ENCODE data around the gene ST7L.

Gene ST7L

GRCh38 chr1:112618114-112618720 is 724 bp downstream of the ST7L start:
- TF ChIP-seq, protein P1, sequence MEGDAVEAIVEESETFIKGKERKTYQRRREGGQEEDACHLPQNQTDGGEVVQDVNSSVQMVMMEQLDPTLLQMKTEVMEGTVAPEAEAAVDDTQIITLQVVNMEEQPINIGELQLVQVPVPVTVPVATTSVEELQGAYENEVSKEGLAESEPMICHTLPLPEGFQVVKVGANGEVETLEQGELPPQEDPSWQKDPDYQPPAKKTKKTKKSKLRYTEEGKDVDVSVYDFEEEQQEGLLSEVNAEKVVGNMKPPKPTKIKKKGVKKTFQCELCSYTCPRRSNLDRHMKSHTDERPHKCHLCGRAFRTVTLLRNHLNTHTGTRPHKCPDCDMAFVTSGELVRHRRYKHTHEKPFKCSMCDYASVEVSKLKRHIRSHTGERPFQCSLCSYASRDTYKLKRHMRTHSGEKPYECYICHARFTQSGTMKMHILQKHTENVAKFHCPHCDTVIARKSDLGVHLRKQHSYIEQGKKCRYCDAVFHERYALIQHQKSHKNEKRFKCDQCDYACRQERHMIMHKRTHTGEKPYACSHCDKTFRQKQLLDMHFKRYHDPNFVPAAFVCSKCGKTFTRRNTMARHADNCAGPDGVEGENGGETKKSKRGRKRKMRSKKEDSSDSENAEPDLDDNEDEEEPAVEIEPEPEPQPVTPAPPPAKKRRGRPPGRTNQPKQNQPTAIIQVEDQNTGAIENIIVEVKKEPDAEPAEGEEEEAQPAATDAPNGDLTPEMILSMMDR (IDR thresholded peaks at IDR 0.05; ENCODE audit: extremely low read depth, missing control alignments): no peak
- no peak for DNase-seq (ENCODE audit: low spot score)

GRCh38 chr1:112614460-112615065 is 4.4 kb downstream of the ST7L start:
- DNase-seq (ENCODE audit: low spot score): no peak

GRCh38 chr1:112605633-112606327 is 13.2 kb downstream of the ST7L start:
- no peak for DNase-seq (ENCODE audit: low spot score)
- TF ChIP-seq, protein P1 (IDR thresholded peaks at IDR 0.05; ENCODE audit: extremely low read depth, missing control alignments): no peak

More at GRCh38 chr1:112614460-112615065, 4.4 kb downstream of the ST7L start:
- TF ChIP-seq, protein P1 (IDR thresholded peaks at IDR 0.05; ENCODE audit: extremely low read depth, missing control alignments): peak; percentile 18

DNA sequence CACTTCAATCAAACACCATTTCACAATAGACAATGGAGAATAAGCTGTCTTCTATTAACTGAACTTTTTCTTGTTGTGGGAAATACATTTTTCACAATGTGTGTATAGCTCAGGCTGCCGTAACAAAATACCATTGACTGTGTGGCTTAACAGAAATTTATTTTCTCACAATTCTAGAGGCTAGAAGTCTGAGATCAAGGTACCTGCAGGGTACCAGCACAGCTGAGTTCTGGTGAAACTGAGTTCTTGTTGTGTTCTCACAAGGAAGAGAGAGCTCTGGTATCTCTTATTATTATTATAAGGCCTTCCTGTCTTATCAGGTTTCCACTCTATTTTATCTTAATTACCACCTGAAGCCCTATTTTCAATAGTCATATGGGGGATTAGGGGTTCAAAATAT is 15.4 kb downstream of the ST7L start:
- DNase-seq (ENCODE audit: low spot score): no peak
- TF ChIP-seq, protein P1 (IDR thresholded peaks at IDR 0.05; ENCODE audit: extremely low read depth, missing control alignments): no peak

DNA sequence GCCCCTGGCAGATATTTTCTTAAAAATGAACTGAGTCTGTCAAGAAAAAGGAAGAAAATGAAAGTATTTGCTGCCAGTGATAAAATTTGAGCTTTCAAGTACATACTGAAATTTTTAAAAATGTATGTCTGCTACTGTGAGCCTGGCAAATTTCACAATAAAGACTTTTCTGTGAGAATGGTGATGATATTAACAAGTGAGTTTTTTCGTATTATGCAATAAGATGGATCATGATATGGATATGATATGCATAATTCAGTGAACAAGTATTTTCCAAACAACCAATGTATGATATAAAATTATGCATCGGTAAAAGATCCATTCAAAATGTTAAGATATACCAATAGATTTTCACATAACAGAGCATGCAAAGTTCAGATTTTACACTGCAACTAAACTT is 15.9 kb downstream of the ST7L start:
- DNase-seq (ENCODE audit: low spot score): no peak
- TF ChIP-seq, protein P1 (IDR thresholded peaks at IDR 0.05; ENCODE audit: extremely low read depth, missing control alignments): no peak

GRCh38 chr1:112599477-112599876 is 19.5 kb downstream of the ST7L start:
- TF ChIP-seq, protein P1 (IDR thresholded peaks at IDR 0.05; ENCODE audit: extremely low read depth, missing control alignments): no peak
- no peak for DNase-seq (ENCODE audit: low spot score)

- DNase-seq (ENCODE audit: low spot score): no peak
- TF ChIP-seq, protein P1 (IDR thresholded peaks at IDR 0.05; ENCODE audit: extremely low read depth, missing control alignments): no peak
Measured at GRCh38 chr1:112594208-112594876, 24.6 kb downstream of the ST7L start.

Data from GM20000 (cell line).